ENCODE measurements around the gene SEPTIN8. TPM values are rescaled to one million over a fixed set of nuclear protein-coding genes. Genes with fewer than 3 reads are reported as not detected.

The SEPTIN8 gene
- total and polyA plus RNA-seq, 4 experiments from 2014 or later = 1.1 to 13.8 (median 8.0) TPM

DNA sequence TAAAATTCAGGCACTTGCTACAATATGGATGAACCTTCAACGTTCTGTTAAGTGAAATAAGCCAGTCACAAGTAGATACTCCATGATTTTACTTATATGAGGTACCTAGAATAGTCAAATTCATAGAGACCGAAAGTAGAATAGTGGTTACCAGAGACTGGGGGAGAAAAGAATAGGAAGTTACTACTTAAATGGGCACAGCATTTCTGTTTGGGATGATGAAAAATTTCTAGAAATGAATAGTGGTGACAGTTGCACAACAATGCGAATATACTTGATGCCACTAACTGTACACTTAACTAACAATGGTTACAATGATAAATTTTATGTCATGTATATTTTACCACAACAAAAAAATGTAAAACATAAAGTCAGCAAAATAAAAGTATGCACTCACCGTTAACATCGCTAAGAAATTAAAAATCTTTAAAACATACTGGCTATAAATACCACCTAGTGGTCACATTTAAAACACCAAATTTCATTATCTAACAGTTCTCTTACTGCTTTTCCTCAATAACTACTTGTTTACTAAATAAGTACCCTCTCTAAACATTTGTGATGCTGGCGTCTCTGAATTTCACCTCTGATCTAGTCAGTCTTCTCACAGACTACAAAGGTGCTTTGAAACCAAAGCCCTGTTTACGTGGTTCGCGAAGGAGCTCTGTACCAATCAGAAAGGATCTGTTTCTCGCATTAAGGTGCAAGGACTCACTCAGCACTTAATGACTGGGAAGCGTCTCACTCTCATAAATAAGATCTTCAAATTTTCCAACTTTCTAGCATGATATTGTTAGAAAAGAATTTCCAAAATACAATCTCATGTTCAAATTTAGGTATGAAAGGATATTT, 62.4 kb downstream of the SEPTIN8 start:
- ChIA-PET POLR2A (ENCODE audit: partially characterized antibody) (no interaction called here), CTCF (ENCODE audit: partially characterized antibody) (interaction anchor here (0.9 to 2.4 kb wide), 9 partner anchors 11 to 328 kb away, joined by 3 to 11 read pairs (median 5); partner anchors contain the start of genes CCNI2, IL13 and KIF3A)
- H3K36me3 Mint-ChIP-seq = peaks cover 15 to 26% of the 10 kb centered on the region in 2 donors
- no peaks in the 10 kb centered on the region for H3K27me3 Mint-ChIP-seq
- peaks cover 7 to 10% (median 8%) of the 10 kb centered on the region in 4 donors for H3K4me1 Mint-ChIP-seq
- no peaks in the 10 kb centered on the region for H3K27me3 ChIP-seq (ENCODE audit: insufficient read depth, low read length)
- no peak overlapping the region for H3K27ac ChIP-seq (ENCODE audit: low read depth, low read length)
- H3K36me3 ChIP-seq (ENCODE audit: insufficient read depth, low read length) = no peaks in the 10 kb centered on the region
- intact Hi-C loops (cut with micrococcal nuclease) = loop anchor here (1.0 kb wide), 2 partner anchors 188 to 328 kb away; no protein-coding TSS in a partner anchor
- no peaks in the 10 kb centered on the region for H3K9me3 ChIP-seq (ENCODE audit: control insufficient read depth in 1 of 2, low read length in 2 of 2)
- H3K4me1 ChIP-seq (ENCODE audit: insufficient read depth, low read length) = no peaks in the 10 kb centered on the region
- H3K4me3 ChIP-seq (ENCODE audit: low read length in 2 of 2) = no peak overlapping the region
- peak overlapping the region in 3 of 8 donors; percentile 43 to 63 (median 53) for H3K4me3 Mint-ChIP-seq
- DNase-seq = peak in 4 of 5 donors; percentile 16 to 27 (median 22)
- no peaks in the 10 kb centered on the region for H3K9me3 Mint-ChIP-seq
- H3K27ac Mint-ChIP-seq = no peak overlapping the region

DNA sequence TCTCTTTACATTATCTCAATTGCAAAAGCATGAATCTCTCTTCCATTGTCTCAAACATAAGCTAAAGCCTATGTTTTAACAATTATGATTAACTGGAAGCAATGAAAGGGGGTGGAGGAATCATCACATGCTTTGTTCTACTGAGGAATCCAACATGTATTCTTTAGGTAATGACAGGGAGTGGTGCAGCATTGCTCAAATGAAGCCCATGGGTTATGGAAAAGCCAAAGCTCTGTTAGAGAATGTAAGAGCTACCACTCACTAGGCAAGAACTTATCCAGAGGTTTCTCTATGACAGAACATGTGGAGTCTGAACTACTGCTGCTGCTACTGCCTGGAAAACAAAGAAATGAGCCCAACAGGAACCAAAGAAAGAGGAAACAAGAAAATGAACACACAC, 68.4 kb downstream of the SEPTIN8 start:
- ChIA-PET CTCF (ENCODE audit: partially characterized antibody) (interaction anchor here (1.0 kb wide), 2 partner anchors 29 to 181 kb away, joined by 3 to 9 read pairs; partner anchors contain the start of gene KIF3A), POLR2A (ENCODE audit: partially characterized antibody) (no interaction called here)

DNA sequence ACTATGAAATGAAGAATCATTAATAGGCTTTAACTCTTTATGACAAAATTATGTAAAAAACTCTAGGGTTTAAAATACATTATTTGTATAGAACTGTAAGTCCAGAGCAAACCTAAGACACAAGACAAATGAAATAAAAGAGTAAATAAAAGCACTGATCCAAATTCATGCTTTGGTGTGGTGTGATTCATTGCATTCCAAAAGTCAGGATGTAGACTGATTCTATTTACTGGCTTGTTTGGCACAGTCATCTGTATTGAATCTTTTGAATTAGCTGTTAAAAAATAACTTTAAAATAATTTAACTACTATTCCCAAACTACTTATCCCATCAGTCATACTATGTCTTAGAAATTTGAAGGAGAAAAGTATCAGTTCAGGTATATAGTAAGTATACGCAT, 72.2 kb downstream of the SEPTIN8 start:
- Histone ChIP-seq H3K9me3 (ENCODE audit: control insufficient read depth in 1 of 2, low read length in 2 of 2) (no peaks in the 10 kb centered on the region), H3K4me1 (ENCODE audit: insufficient read depth, low read length) (no peaks in the 10 kb centered on the region), H3K36me3 (ENCODE audit: insufficient read depth, low read length) (peaks cover 10% of the 10 kb centered on the region), H3K27me3 (ENCODE audit: insufficient read depth, low read length) (no peaks in the 10 kb centered on the region), H3K4me3 (ENCODE audit: low read length in 2 of 2) (no peak overlapping the region), H3K27ac (ENCODE audit: low read depth, low read length) (no peak overlapping the region)
- CTCF ChIA-PET (ENCODE audit: partially characterized antibody) = no interaction called here
- no peak for DNase-seq
- Mint-ChIP-seq H3K4me3 (no peak overlapping the region), H3K9me3 (peaks cover 0 to 1% (median 0%) of the 10 kb centered on the region in 8 donors), H3K36me3 (peaks cover 34 to 48% of the 10 kb centered on the region in 2 donors), H3K4me1 (peaks cover 0 to 1% (median 0%) of the 10 kb centered on the region in 4 donors), H3K27me3 (no peaks in the 10 kb centered on the region), H3K27ac (no peak overlapping the region)
- intact Hi-C loops (cut with micrococcal nuclease) = no loop called here
- POLR2A ChIA-PET (ENCODE audit: partially characterized antibody) = no interaction called here

More for the DNA sequence above, 68.4 kb downstream of the SEPTIN8 start:
- H3K36me3 Mint-ChIP-seq = peaks cover 22 to 29% of the 10 kb centered on the region in 2 donors
- intact Hi-C loops (cut with micrococcal nuclease) = no loop called here
- no peaks in the 10 kb centered on the region for H3K4me1 ChIP-seq (ENCODE audit: insufficient read depth, low read length)
- no peaks in the 10 kb centered on the region for H3K27me3 Mint-ChIP-seq
- peaks cover 0 to 1% (median 0%) of the 10 kb centered on the region in 8 donors for H3K9me3 Mint-ChIP-seq
- peaks cover 3% of the 10 kb centered on the region for H3K36me3 ChIP-seq (ENCODE audit: insufficient read depth, low read length)
- no peak for DNase-seq
- no peaks in the 10 kb centered on the region for H3K27me3 ChIP-seq (ENCODE audit: insufficient read depth, low read length)
- H3K4me3 Mint-ChIP-seq = no peak overlapping the region
- H3K4me1 Mint-ChIP-seq = peaks cover 0 to 2% (median 0%) of the 10 kb centered on the region in 4 donors
- H3K4me3 ChIP-seq (ENCODE audit: low read length in 2 of 2) = no peak overlapping the region
- no peak overlapping the region for H3K27ac Mint-ChIP-seq
- H3K9me3 ChIP-seq (ENCODE audit: control insufficient read depth in 1 of 2, low read length in 2 of 2) = no peaks in the 10 kb centered on the region
- H3K27ac ChIP-seq (ENCODE audit: low read depth, low read length) = no peak overlapping the region

Other genes starting within 250 kb of the SEPTIN8 start
- not detected for gene IL5, start 233.7 kb downstream of the SEPTIN8 start, total RNA-seq
- gene IL5, start 233.7 kb downstream of the SEPTIN8 start, polyA plus RNA-seq = not detected
- 10 to 100 TPM; 33.3 to 35.0 TPM for gene RAD50, start 220.3 kb downstream of the SEPTIN8 start, total RNA-seq
- gene RAD50, start 220.3 kb downstream of the SEPTIN8 start, polyA plus RNA-seq = 10 to 100 TPM in 1 of 2 donors, 1 to 10 TPM in 1; 6.9 to 36.2 TPM
- not detected for gene IL13, start 119.1 kb downstream of the SEPTIN8 start, total RNA-seq
- gene IL13, start 119.1 kb downstream of the SEPTIN8 start, polyA plus RNA-seq = not detected
- not detected for gene IL4, start 103.2 kb downstream of the SEPTIN8 start, total RNA-seq
- gene IL4, start 103.2 kb downstream of the SEPTIN8 start, polyA plus RNA-seq = not detected
- 10 to 100 TPM; 18.7 to 25.9 TPM for gene KIF3A, start 39.7 kb downstream of the SEPTIN8 start, total RNA-seq
- gene KIF3A, start 39.7 kb downstream of the SEPTIN8 start, polyA plus RNA-seq = 10 to 100 TPM in 1 of 2 donors, 1 to 10 TPM in 1; 9.7 to 18.3 TPM
- 10 to 100 TPM; 12.5 to 13.0 TPM for gene CCNI2, start 29.8 kb downstream of the SEPTIN8 start, total RNA-seq
- gene CCNI2, start 29.8 kb downstream of the SEPTIN8 start, polyA plus RNA-seq = 1 to 10 TPM in 1 of 2 donors, under 1 TPM in 1; 0.86 to 3.1 TPM
- not detected for gene SOWAHA, start 36.1 kb upstream of the SEPTIN8 start, total RNA-seq
- under 1 TPM in 1 of 2 donors, not detected in 1; 0.06 TPM for gene SOWAHA, start 36.1 kb upstream of the SEPTIN8 start, polyA plus RNA-seq
- under 1 TPM in 1 of 2 experiments, not detected in 1; 0.49 TPM for gene SHROOM1, start 53.4 kb upstream of the SEPTIN8 start, total RNA-seq
- gene SHROOM1, start 53.4 kb upstream of the SEPTIN8 start, polyA plus RNA-seq = not detected
- 1 to 10 TPM; 1.1 to 1.9 TPM for gene GDF9, start 89.2 kb upstream of the SEPTIN8 start, total RNA-seq
- under 1 TPM; 0.13 to 0.30 TPM for gene GDF9, start 89.2 kb upstream of the SEPTIN8 start, polyA plus RNA-seq
- gene UQCRQ, start 89.4 kb upstream of the SEPTIN8 start, total RNA-seq = 100 to 1,000 TPM; 124 to 127 TPM
- 100 to 1,000 TPM; 471 to 536 TPM for gene UQCRQ, start 89.4 kb upstream of the SEPTIN8 start, polyA plus RNA-seq
- 1 to 10 TPM; 8.1 to 8.8 TPM for gene LEAP2, start 96.4 kb upstream of the SEPTIN8 start, total RNA-seq
- gene LEAP2, start 96.4 kb upstream of the SEPTIN8 start, polyA plus RNA-seq = 1 to 10 TPM; 1.1 to 1.6 TPM
- 10 to 100 TPM; 60.4 to 61.6 TPM for gene AFF4, start 186.4 kb upstream of the SEPTIN8 start, total RNA-seq
- 10 to 100 TPM; 14.1 to 24.0 TPM for gene AFF4, start 186.4 kb upstream of the SEPTIN8 start, polyA plus RNA-seq
- 10 to 100 TPM; 20.1 to 20.6 TPM for gene ZCCHC10, start 249.3 kb upstream of the SEPTIN8 start, total RNA-seq
- gene ZCCHC10, start 249.3 kb upstream of the SEPTIN8 start, polyA plus RNA-seq = 10 to 100 TPM; 46.8 to 50.2 TPM

Measured in CD4-positive, alpha-beta memory T cell (primary cell).